ENCODE measurements around the gene CSMD2. TPM values are rescaled to one million over a fixed set of nuclear protein-coding genes. Genes with fewer than 3 reads are reported as not detected.

The CSMD2 gene
- total RNA-seq, 1 donor from 2014 or later = 2.1 TPM

DNA sequence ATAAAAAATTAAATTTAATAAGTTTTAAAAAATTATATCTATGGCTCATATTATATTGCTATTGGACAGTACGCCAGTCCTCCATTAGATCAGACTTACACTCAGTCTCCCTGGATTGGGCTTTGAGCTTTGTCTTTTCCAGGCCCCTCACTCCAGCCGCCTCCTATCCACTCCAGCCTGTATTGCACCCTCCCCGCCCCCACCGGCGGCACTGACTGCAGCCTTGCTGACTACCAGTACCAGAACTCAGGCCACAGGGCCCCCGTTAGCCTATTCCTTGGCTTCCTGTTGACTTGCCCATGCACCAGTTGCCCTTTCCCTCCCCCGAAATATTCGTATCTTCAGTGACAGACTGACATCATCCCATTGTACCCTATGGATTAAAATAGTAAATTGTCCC, 127.9 kb downstream of the CSMD2 start:
- Mint-ChIP-seq H3K27ac (ENCODE audit: unreplicated experiment) (no peak overlapping the region), H3K27me3 (ENCODE audit: unreplicated experiment) (no peaks in the 10 kb centered on the region), H3K36me3 (ENCODE audit: low read depth, unreplicated experiment) (no peaks in the 10 kb centered on the region), H3K4me3 (ENCODE audit: unreplicated experiment) (no peak overlapping the region), H3K4me1 (ENCODE audit: unreplicated experiment) (peaks cover 7% of the 10 kb centered on the region), H3K9me3 (ENCODE audit: unreplicated experiment) (no peaks in the 10 kb centered on the region)
- TF ChIP-seq, protein P1, sequence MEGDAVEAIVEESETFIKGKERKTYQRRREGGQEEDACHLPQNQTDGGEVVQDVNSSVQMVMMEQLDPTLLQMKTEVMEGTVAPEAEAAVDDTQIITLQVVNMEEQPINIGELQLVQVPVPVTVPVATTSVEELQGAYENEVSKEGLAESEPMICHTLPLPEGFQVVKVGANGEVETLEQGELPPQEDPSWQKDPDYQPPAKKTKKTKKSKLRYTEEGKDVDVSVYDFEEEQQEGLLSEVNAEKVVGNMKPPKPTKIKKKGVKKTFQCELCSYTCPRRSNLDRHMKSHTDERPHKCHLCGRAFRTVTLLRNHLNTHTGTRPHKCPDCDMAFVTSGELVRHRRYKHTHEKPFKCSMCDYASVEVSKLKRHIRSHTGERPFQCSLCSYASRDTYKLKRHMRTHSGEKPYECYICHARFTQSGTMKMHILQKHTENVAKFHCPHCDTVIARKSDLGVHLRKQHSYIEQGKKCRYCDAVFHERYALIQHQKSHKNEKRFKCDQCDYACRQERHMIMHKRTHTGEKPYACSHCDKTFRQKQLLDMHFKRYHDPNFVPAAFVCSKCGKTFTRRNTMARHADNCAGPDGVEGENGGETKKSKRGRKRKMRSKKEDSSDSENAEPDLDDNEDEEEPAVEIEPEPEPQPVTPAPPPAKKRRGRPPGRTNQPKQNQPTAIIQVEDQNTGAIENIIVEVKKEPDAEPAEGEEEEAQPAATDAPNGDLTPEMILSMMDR (IDR thresholded peaks at IDR 0.05; ENCODE audit: unreplicated experiment) = no peak
- peak; percentile 15 for DNase-seq (ENCODE audit: low spot score)

DNA sequence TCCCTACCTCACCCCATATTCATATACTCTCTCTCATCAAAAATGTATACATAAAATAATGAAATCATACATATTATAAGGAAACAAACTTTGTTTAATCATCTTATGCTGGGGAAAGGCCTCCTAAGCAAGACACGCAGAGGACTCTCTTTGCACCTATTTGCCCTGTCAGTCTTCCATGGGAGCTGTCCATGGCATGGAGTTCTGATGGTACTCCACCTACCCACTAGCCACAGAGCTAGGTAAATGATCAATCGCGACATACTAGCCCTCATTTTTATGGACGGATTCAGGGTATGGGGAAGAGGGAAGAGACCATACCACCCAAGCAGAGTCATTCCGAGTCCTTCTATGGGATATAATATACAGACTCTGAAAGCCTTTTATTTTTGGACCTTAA, 131.0 kb downstream of the CSMD2 start:
- DNase-seq (ENCODE audit: low spot score) = no peak
- Mint-ChIP-seq H3K27me3 (ENCODE audit: unreplicated experiment) (no peaks in the 10 kb centered on the region), H3K4me3 (ENCODE audit: unreplicated experiment) (no peak overlapping the region), H3K27ac (ENCODE audit: unreplicated experiment) (no peak overlapping the region), H3K4me1 (ENCODE audit: unreplicated experiment) (peaks cover 7% of the 10 kb centered on the region), H3K9me3 (ENCODE audit: unreplicated experiment) (no peaks in the 10 kb centered on the region), H3K36me3 (ENCODE audit: low read depth, unreplicated experiment) (no peaks in the 10 kb centered on the region)
- TF ChIP-seq, protein P1 (IDR thresholded peaks at IDR 0.05; ENCODE audit: unreplicated experiment) = no peak

DNA sequence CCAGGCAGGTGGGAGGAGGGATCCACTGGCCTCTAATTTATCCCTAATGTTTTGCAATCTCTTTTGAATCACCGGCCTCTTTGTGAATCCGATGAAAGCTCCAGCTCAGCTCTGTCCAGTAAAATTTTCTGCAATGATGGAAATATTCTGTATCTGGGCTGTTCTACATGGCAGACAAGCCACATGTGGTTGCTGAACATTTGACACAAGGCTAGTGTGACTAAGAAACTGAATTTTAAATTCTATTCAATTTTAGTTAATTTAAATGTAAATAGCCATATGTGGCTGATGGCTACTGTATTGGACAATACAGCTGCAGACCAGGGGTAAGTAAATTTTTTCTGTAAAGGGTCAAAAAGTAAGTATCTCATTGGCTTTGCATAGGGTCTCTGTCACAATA, 135.1 kb downstream of the CSMD2 start:
- Mint-ChIP-seq H3K36me3 (ENCODE audit: low read depth, unreplicated experiment) (no peaks in the 10 kb centered on the region), H3K4me1 (ENCODE audit: unreplicated experiment) (peaks cover 16% of the 10 kb centered on the region), H3K9me3 (ENCODE audit: unreplicated experiment) (no peaks in the 10 kb centered on the region), H3K27me3 (ENCODE audit: unreplicated experiment) (no peaks in the 10 kb centered on the region), H3K4me3 (ENCODE audit: unreplicated experiment) (no peak overlapping the region), H3K27ac (ENCODE audit: unreplicated experiment) (no peak overlapping the region)
- DNase-seq (ENCODE audit: low spot score) = no peak
- TF ChIP-seq, protein P1 (IDR thresholded peaks at IDR 0.05; ENCODE audit: unreplicated experiment) = no peak

DNA sequence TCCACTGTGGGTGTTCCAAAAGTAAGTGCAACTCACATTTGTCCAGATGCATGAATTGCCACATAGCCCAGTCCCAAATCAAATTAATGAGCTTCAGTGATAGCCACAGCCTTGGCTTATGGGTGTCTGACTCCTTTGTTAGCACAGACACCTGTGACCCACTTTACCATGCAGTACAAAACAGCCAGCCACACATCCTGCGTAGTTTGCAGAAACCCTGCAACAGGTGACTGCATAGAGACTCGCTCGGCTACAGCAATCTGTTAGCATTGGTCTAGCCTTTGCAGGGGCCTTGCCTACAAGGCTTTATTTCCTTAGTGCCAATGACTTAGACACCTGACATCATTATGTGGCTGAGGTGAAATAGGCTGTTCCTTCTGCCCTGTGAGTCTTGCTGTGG, 135.5 kb downstream of the CSMD2 start:
- H3K4me3 Mint-ChIP-seq (ENCODE audit: unreplicated experiment) = no peak overlapping the region
- H3K9me3 Mint-ChIP-seq (ENCODE audit: unreplicated experiment) = no peaks in the 10 kb centered on the region
- no peaks in the 10 kb centered on the region for H3K36me3 Mint-ChIP-seq (ENCODE audit: low read depth, unreplicated experiment)
- peaks cover 21% of the 10 kb centered on the region for H3K4me1 Mint-ChIP-seq (ENCODE audit: unreplicated experiment)
- no peak overlapping the region for H3K27ac Mint-ChIP-seq (ENCODE audit: unreplicated experiment)
- DNase-seq (ENCODE audit: low spot score) = no peak
- H3K27me3 Mint-ChIP-seq (ENCODE audit: unreplicated experiment) = no peaks in the 10 kb centered on the region
- TF ChIP-seq, protein P1 (IDR thresholded peaks at IDR 0.05; ENCODE audit: unreplicated experiment) = no peak

DNA sequence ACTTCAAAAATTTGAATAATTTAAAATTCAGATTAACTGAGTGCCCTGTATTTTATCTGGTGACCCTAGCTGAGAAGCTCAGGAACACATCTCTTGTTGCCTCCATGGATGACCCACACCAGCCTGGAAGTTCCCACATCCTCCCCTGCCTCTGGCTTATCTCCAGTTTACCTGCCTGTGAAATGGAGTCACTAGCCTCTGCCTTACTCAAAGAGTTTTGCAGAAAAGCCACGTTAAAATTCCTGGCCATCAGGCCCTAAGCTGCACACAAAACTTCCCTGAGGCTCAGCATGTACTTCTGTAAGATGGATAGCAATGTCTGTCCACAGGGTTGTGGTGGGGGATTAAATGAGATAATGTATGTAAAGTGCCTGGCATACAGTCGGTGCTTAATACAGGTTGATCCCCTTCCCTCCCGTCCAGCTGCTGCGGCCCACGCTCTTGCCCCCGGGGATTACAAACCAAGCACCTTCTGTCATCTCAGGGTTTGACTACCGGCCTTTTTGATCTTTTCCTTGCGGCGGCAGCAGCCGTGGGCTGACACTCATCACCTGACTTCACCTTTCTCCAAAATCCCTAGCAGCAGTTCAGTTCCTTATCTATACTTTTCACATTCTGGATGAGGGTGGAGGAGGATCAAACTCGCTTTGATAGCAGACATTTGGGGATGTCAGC, 136.5 kb downstream of the CSMD2 start:
- no peak for DNase-seq (ENCODE audit: low spot score)
- no peaks in the 10 kb centered on the region for H3K36me3 Mint-ChIP-seq (ENCODE audit: low read depth, unreplicated experiment)
- H3K4me3 Mint-ChIP-seq (ENCODE audit: unreplicated experiment) = no peak overlapping the region
- H3K27me3 Mint-ChIP-seq (ENCODE audit: unreplicated experiment) = no peaks in the 10 kb centered on the region
- H3K27ac Mint-ChIP-seq (ENCODE audit: unreplicated experiment) = no peak overlapping the region
- TF ChIP-seq, protein P1 (IDR thresholded peaks at IDR 0.05; ENCODE audit: unreplicated experiment) = no peak
- peaks cover 23% of the 10 kb centered on the region for H3K4me1 Mint-ChIP-seq (ENCODE audit: unreplicated experiment)
- no peaks in the 10 kb centered on the region for H3K9me3 Mint-ChIP-seq (ENCODE audit: unreplicated experiment)

Measured in endothelial cell (in vitro differentiated cells).